Choroid plexus epithelial cell (primary cell): ENCODE data around the gene ZSCAN5B.

Source experiments
- DNase-seq: peaks from one replicate; pipeline ENCODE4 v3.0.0-alpha.2; 2010; ENCODE audit warnings: low read depth
- H3K4me3 ChIP-seq: 2 replicates; pipeline ENCODE4 v1.5.1; 2011; ENCODE audit warnings: low read depth, mild to moderate bottlenecking, control low read depth, low read length, moderate library complexity
- TF ChIP-seq, protein P1 (sequence below): conservative IDR thresholded peaks from 2 replicates; pipeline ENCODE4 v1.5.1; 2011; ENCODE audit warnings: low read depth, mild to moderate bottlenecking, control low read depth, inconsistent platforms, low read length, moderate library complexity

Gene ZSCAN5B

DNA sequence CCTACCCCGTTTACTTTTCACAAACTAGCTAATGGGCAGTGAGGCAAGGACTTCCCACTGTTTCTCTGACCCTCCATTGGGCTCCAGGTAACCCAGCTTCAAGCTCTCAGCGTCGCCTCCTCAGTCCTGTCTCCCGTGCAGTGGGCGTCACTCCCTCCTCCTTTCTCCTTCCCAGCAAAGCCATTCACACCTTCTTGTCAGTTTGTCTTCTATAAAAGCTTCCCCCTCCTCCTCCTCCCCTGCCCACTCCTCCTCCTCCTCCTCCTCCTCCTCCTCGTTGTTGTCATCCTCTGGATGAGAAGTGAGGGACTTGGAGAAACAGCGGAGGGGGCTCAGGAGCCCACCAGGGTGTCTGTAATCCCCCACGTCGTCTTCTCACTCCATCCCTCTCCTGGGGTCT, 23.5 kb downstream of the ZSCAN5B start:
- TF ChIP-seq, protein P1, sequence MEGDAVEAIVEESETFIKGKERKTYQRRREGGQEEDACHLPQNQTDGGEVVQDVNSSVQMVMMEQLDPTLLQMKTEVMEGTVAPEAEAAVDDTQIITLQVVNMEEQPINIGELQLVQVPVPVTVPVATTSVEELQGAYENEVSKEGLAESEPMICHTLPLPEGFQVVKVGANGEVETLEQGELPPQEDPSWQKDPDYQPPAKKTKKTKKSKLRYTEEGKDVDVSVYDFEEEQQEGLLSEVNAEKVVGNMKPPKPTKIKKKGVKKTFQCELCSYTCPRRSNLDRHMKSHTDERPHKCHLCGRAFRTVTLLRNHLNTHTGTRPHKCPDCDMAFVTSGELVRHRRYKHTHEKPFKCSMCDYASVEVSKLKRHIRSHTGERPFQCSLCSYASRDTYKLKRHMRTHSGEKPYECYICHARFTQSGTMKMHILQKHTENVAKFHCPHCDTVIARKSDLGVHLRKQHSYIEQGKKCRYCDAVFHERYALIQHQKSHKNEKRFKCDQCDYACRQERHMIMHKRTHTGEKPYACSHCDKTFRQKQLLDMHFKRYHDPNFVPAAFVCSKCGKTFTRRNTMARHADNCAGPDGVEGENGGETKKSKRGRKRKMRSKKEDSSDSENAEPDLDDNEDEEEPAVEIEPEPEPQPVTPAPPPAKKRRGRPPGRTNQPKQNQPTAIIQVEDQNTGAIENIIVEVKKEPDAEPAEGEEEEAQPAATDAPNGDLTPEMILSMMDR, result no peak
- DNase-seq, result no peak
- no peak overlapping the region for H3K4me3 ChIP-seq

DNA sequence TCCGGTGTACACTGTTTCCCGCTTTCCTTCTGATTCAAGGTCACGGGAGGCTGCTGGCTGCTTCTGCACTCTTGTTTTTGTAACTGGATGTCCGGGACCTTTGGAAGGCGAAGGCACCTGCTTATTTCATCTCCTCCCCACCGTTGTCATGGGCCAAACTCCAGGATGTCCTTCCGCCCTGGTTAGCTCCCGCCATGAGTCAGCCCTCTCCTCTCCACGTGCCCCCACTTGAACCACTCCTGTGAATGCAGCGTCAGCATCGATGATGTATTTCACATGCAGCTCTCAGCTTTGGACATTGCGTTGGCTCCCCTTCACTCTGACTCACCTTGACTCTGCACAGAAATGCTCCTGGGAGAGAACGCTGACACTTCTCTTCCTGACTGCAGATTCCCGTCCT, 27.3 kb downstream of the ZSCAN5B start:
- peak; percentile 25 for DNase-seq
- H3K4me3 ChIP-seq, result no peak overlapping the region
- TF ChIP-seq, protein P1, result no peak

DNA sequence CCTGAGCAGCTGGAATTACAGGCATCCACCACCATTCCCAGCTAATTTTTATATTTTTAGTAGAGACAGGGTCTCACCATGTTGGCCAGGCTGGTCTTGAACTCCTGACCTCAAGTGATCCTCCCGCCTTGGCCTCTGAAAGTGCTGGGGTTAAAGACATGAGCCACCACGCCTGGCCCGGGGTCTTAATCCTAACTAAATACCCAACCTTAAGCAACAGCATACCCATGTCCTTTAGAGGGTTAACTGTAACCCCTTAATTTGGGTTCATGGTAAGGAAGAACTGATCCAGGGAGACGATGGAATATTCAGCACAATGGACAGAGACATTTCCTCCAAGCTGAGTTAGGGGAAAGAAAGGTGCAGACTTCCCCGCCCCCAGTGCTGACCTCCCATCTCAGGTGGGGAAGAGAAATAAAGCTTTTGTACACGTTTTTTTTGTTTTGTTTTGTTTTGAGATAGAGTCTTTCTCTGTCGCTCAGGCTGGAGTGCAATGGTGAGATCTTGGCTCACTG, 30.5 kb downstream of the ZSCAN5B start:
- TF ChIP-seq, protein P1, result no peak
- DNase-seq, result peak; percentile 21
- no peak overlapping the region for H3K4me3 ChIP-seq

DNA sequence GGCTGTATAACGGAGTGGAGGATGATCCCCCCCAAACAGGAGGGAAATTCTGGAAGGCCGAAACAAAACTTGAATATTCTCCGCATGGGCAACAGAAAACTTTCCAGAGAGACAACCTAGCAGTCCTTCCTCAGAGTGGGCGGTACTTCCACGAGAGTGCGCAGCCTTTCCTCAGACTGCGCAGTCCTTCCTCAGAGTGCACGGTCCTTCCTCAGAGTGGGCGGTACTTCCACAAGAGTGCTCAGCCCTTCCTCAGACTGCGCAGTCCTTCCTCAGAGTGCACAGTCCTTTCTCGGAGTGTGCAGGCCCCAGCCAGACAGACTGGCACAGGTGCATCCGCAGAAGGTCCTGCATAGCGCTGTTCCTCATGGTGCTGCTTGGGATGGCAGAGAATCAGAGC, 34.5 kb downstream of the ZSCAN5B start:
- H3K4me3 ChIP-seq, result no peak overlapping the region
- no peak for DNase-seq
- TF ChIP-seq, protein P1, result no peak

DNA sequence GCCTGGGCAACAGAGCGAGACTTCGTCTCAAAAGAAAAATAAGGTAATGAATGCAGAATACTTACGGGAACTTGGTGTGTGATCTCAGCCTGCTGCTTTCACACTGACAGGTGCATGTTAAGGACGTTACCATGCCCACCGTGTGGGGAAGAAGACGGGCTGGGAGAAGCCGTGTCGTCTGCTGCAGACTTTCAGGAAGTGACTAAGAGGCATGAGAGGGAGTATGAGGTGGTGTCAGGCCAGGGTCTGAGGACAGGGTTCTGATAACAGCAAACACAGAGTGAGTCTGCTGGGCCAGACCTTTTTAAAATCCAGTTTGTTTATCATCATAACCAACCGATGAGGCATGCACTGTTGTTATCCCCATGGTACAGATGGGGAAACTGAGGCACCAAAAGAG, 35.3 kb downstream of the ZSCAN5B start:
- TF ChIP-seq, protein P1, result no peak
- H3K4me3 ChIP-seq, result no peak overlapping the region
- peak; percentile 43 for DNase-seq

DNA sequence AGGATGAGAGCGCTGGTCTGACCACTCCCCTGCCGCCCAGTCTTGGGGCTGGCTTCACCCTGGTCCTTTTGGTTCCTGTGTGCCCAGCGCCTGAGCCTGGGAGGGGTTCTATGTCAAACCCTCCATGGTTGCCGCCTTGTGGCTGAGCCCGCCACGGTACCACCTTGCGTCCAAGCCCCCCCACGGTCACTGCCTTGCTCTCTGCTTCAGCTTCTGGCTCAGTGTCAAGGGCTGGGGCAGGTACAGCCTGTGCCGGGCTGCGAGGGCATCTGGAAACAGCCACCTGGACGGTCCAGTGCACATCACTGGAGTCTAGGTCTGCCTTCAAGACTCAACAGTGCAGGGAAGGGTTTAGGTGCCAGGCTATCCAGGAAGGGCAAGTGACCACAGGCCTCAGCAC, 36.0 kb downstream of the ZSCAN5B start:
- H3K4me3 ChIP-seq, result no peak overlapping the region
- no peak for DNase-seq
- TF ChIP-seq, protein P1, result no peak

DNA sequence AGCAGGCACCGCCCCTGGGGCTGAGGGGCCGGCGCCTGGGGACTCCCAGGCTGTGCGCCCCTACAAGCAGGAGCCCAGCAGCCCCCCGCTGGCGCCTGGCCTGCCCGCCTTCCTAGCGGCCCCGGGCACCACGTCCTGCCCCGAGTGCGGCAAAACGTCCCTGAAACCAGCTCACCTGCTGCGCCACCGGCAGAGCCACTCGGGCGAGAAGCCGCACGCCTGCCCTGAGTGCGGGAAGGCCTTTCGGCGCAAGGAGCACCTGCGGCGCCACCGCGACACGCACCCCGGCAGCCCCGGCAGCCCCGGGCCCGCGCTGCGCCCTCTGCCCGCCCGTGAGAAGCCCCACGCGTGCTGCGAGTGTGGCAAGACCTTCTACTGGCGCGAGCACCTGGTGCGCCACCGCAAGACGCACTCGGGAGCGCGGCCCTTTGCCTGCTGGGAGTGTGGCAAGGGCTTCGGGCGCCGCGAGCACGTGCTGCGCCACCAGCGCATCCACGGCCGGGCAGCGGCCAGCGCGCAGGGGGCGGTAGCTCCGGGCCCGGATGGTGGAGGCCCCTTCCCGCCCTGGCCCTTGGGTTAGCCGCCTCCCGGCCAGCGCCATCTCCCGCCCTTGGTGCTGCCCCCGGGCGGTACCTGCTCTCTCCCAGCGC, 37.8 kb downstream of the ZSCAN5B start:
- H3K4me3 ChIP-seq, result no peak overlapping the region
- DNase-seq, result no peak
- TF ChIP-seq, protein P1, result no peak
